H1 (cell line): ENCODE data around the gene ATP10D. TPM values are rescaled to one million over a fixed set of nuclear protein-coding genes. Genes with fewer than 3 reads are reported as not detected.

Experiments
- CTCF ChIA-PET: fragments of 300-600 bp; sonication (Branson Sonifier 250); formaldehyde crosslinking; loops from one replicate; lab custom pipeline; 2021; ENCODE audit not compliant: partially characterized antibody; lab: Charles Lee
- POLR2A ChIA-PET: fragments of 300-600 bp; sonication (Branson Sonifier 250); formaldehyde crosslinking; loops from one replicate; lab custom pipeline; 2021; ENCODE audit warnings: inconsistent platforms; ENCODE audit not compliant: partially characterized antibody; lab: Charles Lee
- DNase-seq, 2 experiments: peaks; one replicate each; pipeline versions ENCODE4 v3.0.0 to v3.0.0-alpha.2; 2010 to 2022; ENCODE audit warnings: low spot score in 2 of 2, low read depth in 1 of 2, mixed read lengths in 1 of 2
- FAIRE-seq: peaks from 2 replicates; lab custom pipeline; 2011; peaks lifted over from hg19 to GRCh38; lab: Jason Lieb, UNC
- H2AFZ ChIP-seq: 2 replicates; pipeline ENCODE4 v1.8.1; 2012; ENCODE audit warnings: low read length, inconsistent platforms
- H2AK5ac ChIP-seq: 2 replicates; pipeline ENCODE4 v1.6.1; 2013; ENCODE audit warnings: low read depth, low read length
- H2BK120ac ChIP-seq: replicated peaks from 2 replicates; pipeline ENCODE3; 2013; ENCODE audit warnings: low read depth, low read length, inconsistent platforms
- H2BK12ac ChIP-seq: 2 replicates; pipeline ENCODE4 v1.6.1; 2013; ENCODE audit warnings: low read depth, low read length
- H2BK15ac ChIP-seq: 2 replicates; pipeline ENCODE4 v1.6.1; 2013; ENCODE audit warnings: low read length
- H2BK20ac ChIP-seq: 2 replicates; pipeline ENCODE4 v1.6.1; 2013; ENCODE audit warnings: low read length
- H2BK5ac ChIP-seq: 2 replicates; pipeline ENCODE4 v1.6.1; 2013; ENCODE audit warnings: low read depth, low read length
- H3K14ac ChIP-seq: 2 replicates; pipeline ENCODE4 v1.6.1; 2013; ENCODE audit warnings: inconsistent platforms; ENCODE audit not compliant: insufficient read length
- H3K18ac ChIP-seq: 2 replicates; pipeline ENCODE4 v1.6.1; 2013; ENCODE audit warnings: low read length; ENCODE audit errors: extremely low read depth
- H3K23ac ChIP-seq: 2 replicates; pipeline ENCODE4 v1.6.1; 2013; ENCODE audit warnings: inconsistent platforms; ENCODE audit not compliant: insufficient read length
- H3K23me2 ChIP-seq: 2 replicates; pipeline ENCODE4 v1.6.1; 2013; ENCODE audit warnings: low read depth, low read length
- H3K27ac ChIP-seq: 2 replicates; pipeline ENCODE4 v1.6.1; 2011; ENCODE audit warnings: low read depth, low read length, inconsistent platforms
- H3K27me3 ChIP-seq, 4 experiments: replicated peaks in 1 of 4; 1 replicate in 1 of 4; 2 replicates in 3 of 4; pipeline versions ENCODE4 v1.6.1 to v1.8.1; 2011 to 2013; ENCODE audit warnings: low read length in 3 of 4, mild to moderate bottlenecking in 3 of 4, inconsistent platforms in 2 of 4, mixed read lengths in 2 of 4, moderate library complexity in 1 of 4; ENCODE audit not compliant: control insufficient read depth in 3 of 4, insufficient read depth in 3 of 4; ENCODE audit errors: extremely low read depth in 1 of 4
- H3K36me3 ChIP-seq, 4 experiments: 2 replicates each; pipeline versions ENCODE4 v1.6.1 to v1.8.1; 2011 to 2013; ENCODE audit warnings: mild to moderate bottlenecking in 4 of 4, low read length in 3 of 4, moderate library complexity in 2 of 4, control low read depth in 1 of 4, inconsistent platforms in 1 of 4; ENCODE audit not compliant: insufficient read depth in 4 of 4, control insufficient read depth in 2 of 4
- H3K4ac ChIP-seq: replicated peaks from 2 replicates; pipeline ENCODE3; 2013; ENCODE audit warnings: low read length, low read depth, mixed read lengths, inconsistent platforms; ENCODE audit not compliant: insufficient read length
- H3K4me1 ChIP-seq, 4 experiments: replicated peaks in 1 of 4; 1 replicate in 1 of 4; 2 replicates in 3 of 4; pipeline versions ENCODE4 v1.6.1 to v1.8.1; 2011 to 2013; ENCODE audit warnings: low read length in 3 of 4, inconsistent platforms in 2 of 4, mixed read lengths in 1 of 4; ENCODE audit not compliant: insufficient read depth in 4 of 4, control insufficient read depth in 3 of 4
- H3K4me2 ChIP-seq, 2 experiments: 2 replicates each; pipeline versions ENCODE4 v1.6.1 to v1.8.1; 2011 to 2013; ENCODE audit warnings: low read depth in 2 of 2, low read length in 2 of 2, control low read depth in 1 of 2, inconsistent platforms in 1 of 2, mild to moderate bottlenecking in 1 of 2; ENCODE audit not compliant: insufficient read depth in 1 of 2
- H3K4me3 ChIP-seq, 4 experiments: fragments of 200-600, 300-600 bp in 1 of 4; sonication (generic), shearing (Covaris generic), sonication (Bioruptor Twin) in 1 of 4; 2 replicates each; pipeline versions ENCODE4 v1.5.1 to v1.8.1; 2011 to 2016; ENCODE audit warnings: low read length in 4 of 4, low read depth in 3 of 4, control low read depth in 2 of 4, inconsistent platforms in 2 of 4, mild to moderate bottlenecking in 2 of 4, mixed read lengths in 1 of 4, moderate library complexity in 1 of 4; ENCODE audit not compliant: insufficient read depth in 2 of 4; ENCODE audit errors: extremely low read depth in 1 of 4
- H3K56ac ChIP-seq: replicated peaks from 2 replicates; pipeline ENCODE3; 2013; ENCODE audit warnings: low read depth, mild to moderate bottlenecking, mixed read lengths, low read length, inconsistent platforms; ENCODE audit not compliant: insufficient read length
- H3K79me1 ChIP-seq: 2 replicates; pipeline ENCODE4 v1.6.1; 2013; ENCODE audit warnings: low read depth, low read length, control low read depth
- H3K79me2 ChIP-seq, 2 experiments: 2 replicates each; pipeline versions ENCODE4 v1.6.1 to v1.8.1; 2012 to 2013; ENCODE audit warnings: low read length in 2 of 2, mild to moderate bottlenecking in 2 of 2, inconsistent platforms in 1 of 2; ENCODE audit not compliant: insufficient read depth in 2 of 2, control insufficient read depth in 1 of 2
- H3K9ac ChIP-seq, 4 experiments: replicated peaks in 1 of 4; 1 replicate in 1 of 4; 2 replicates in 3 of 4; pipeline versions ENCODE4 v1.6.1 to v1.8.1; 2011 to 2013; ENCODE audit warnings: low read depth in 3 of 4, low read length in 3 of 4, control low read depth in 2 of 4, mild to moderate bottlenecking in 2 of 4, moderate library complexity in 2 of 4, inconsistent platforms in 1 of 4; ENCODE audit errors: extremely low read depth in 1 of 4
- H3K9me3 ChIP-seq, 2 experiments: 2 replicates each; pipeline versions ENCODE4 v1.6.1 to v1.8.1; 2012 to 2013; ENCODE audit warnings: mild to moderate bottlenecking in 2 of 2, moderate library complexity in 2 of 2, control low read depth in 1 of 2, inconsistent platforms in 1 of 2, low read depth in 1 of 2, low read length in 1 of 2, mixed read lengths in 1 of 2; ENCODE audit not compliant: insufficient read depth in 2 of 2
- H4K20me1 ChIP-seq, 2 experiments: replicated peaks in 1 of 2; 2 replicates each; pipeline versions ENCODE3 to v1.8.1; 2011 to 2013; ENCODE audit warnings: inconsistent platforms in 2 of 2, low read length in 2 of 2, mild to moderate bottlenecking in 1 of 2; ENCODE audit not compliant: insufficient read depth in 2 of 2, control insufficient read depth in 1 of 2
- H4K5ac ChIP-seq: 2 replicates; pipeline ENCODE4 v1.6.1; 2013; ENCODE audit warnings: low read length, low read depth, mixed read lengths, inconsistent platforms; ENCODE audit not compliant: insufficient read length
- H4K8ac ChIP-seq: 2 replicates; pipeline ENCODE4 v1.8.0; 2013; ENCODE audit warnings: mild to moderate bottlenecking, moderate library complexity, low read length, inconsistent platforms; ENCODE audit not compliant: insufficient read depth; ENCODE audit errors: extremely low read depth
- H4K91ac ChIP-seq: replicated peaks from 2 replicates; pipeline ENCODE3; 2013; ENCODE audit warnings: low read length, mixed read lengths, inconsistent platforms; ENCODE audit not compliant: insufficient read length
- CHD1 ChIP-seq: IDR thresholded peaks from 2 replicates; pipeline ENCODE4 v1.6.1; 2012; ENCODE audit warnings: low read depth, low read length, improper control_type of control experiment
- EZH2 ChIP-seq: fragments of 200-600 bp; sonication (generic); IDR thresholded peaks from 2 replicates; pipeline ENCODE4 v1.7.1; 2012; ENCODE audit warnings: low read depth, mild to moderate bottlenecking, moderate library complexity, low read length, inconsistent platforms; ENCODE audit not compliant: severe bottlenecking
- JUN ChIP-seq: IDR thresholded peaks from 2 replicates; pipeline ENCODE4 v1.6.1; 2011; ENCODE audit warnings: low read depth, mild to moderate bottlenecking, improper control_type of control experiment, low read length
- KDM1A ChIP-seq: fragments of 200-600, 300-600 bp; sonication (generic); IDR thresholded peaks from 2 replicates; pipeline ENCODE4 v1.7.1; 2016; ENCODE audit warnings: mild to moderate bottlenecking, low read length, borderline replicate concordance
- KDM4A ChIP-seq: IDR thresholded peaks from one replicate; pipeline ENCODE4 v1.7.1; 2012; ENCODE audit warnings: low read depth, mild to moderate bottlenecking, moderate library complexity, low read length, inconsistent platforms; ENCODE audit not compliant: severe bottlenecking
- MAFK ChIP-seq: IDR thresholded peaks from 2 replicates; pipeline ENCODE4 v1.6.1; 2012; ENCODE audit warnings: low read depth, mild to moderate bottlenecking, improper control_type of control experiment, low read length
- PHF8 ChIP-seq: fragments of 200-600 bp; sonication (generic); conservative IDR thresholded peaks from 2 replicates; pipeline ENCODE4 v1.7.1; 2012; ENCODE audit warnings: low read depth, mild to moderate bottlenecking, inconsistent platforms, low read length, moderate library complexity
- RXRA ChIP-seq: IDR thresholded peaks from 2 replicates; pipeline ENCODE4 v1.6.1; 2011; ENCODE audit warnings: low read depth, mild to moderate bottlenecking, low read length, moderate library complexity; ENCODE audit not compliant: insufficient read depth
- SP2 ChIP-seq: IDR thresholded peaks from 2 replicates; pipeline ENCODE4 v1.6.1; 2012; ENCODE audit warnings: mild to moderate bottlenecking, low read length, inconsistent platforms
- SUZ12 ChIP-seq: fragments of 200-600 bp; sonication (generic); IDR thresholded peaks from 2 replicates; pipeline ENCODE4 v1.6.1; 2012; ENCODE audit warnings: mild to moderate bottlenecking, inconsistent platforms, low read length, moderate library complexity, mixed read lengths
- TAF7 ChIP-seq: optimal IDR thresholded peaks from 2 replicates; pipeline ENCODE3; 2011; ENCODE audit warnings: low read depth, mild to moderate bottlenecking, inconsistent platforms, low read length, moderate library complexity, borderline replicate concordance
- TBP ChIP-seq: IDR thresholded peaks from 2 replicates; pipeline ENCODE4 v1.6.1; 2011; ENCODE audit warnings: low read depth, low read length, improper control_type of control experiment
- TEAD4 ChIP-seq: IDR thresholded peaks from 2 replicates; pipeline ENCODE4 v1.6.1; 2012; ENCODE audit warnings: low read depth, low read length, inconsistent platforms, mixed read lengths
- polyA plus RNA-seq, 7 experiments: library from polyadenylated mRNA; depleted of rRNA in 3 of 7; stranded (reverse) in 5 of 7; unstranded in 2 of 7; fragments of >200 nt in 5 of 7; fragments of 200-250 nt in 2 of 7; gene quantifications; 1 replicate in 5 of 7; 2 replicates in 1 of 7; 4 replicates in 1 of 7; pipeline versions ENCODE4 v1.2.1 to v1.2.3, GENCODE V29; 2011 to 2013; ENCODE audit warnings: missing spikeins in 2 of 7, mixed read lengths in 2 of 7
- total RNA-seq: library from RNA; stranded (reverse); fragmentation: NEBNext Ultra II Directional; extraction: Animal tissue kit (Norgen Biotek cat#: 25700); gene quantifications from 2 replicates; pipeline ENCODE4 v1.2.1, GENCODE V29; 2021
- TF ChIP-seq, protein P1 (sequence below): IDR thresholded peaks from 2 replicates; pipeline ENCODE4 v1.6.1; 2012; ENCODE audit warnings: inconsistent platforms

The ATP10D gene
- total and polyA plus RNA-seq, 2 of the 8 experiments (the other 6 are each of a cell fraction or from before 2014, with no cell fraction given) = 2.9 to 5.9 TPM

- H3K27me3 ChIP-seq = no peaks in the 10 kb centered on the region
- no peak overlapping the region for H3K14ac ChIP-seq
- H3K27ac ChIP-seq = no peak overlapping the region; the same call in 1 of the 2 replicates
- POLR2A ChIA-PET = no interaction called here
- H4K91ac ChIP-seq = no peak overlapping the region
- H3K18ac ChIP-seq = no peak overlapping the region
- DNase-seq (no peak), FAIRE-seq (no peak)
- H2BK20ac ChIP-seq = no peak overlapping the region
- CTCF ChIA-PET = interaction anchor here (1.4 kb wide), 1 partner anchor 175 kb away, joined by 3 read pairs; no protein-coding TSS in a partner anchor
- H2BK12ac ChIP-seq = no peak overlapping the region
- H3K4me3 ChIP-seq = no peak overlapping the region
- no peak overlapping the region for H2BK15ac ChIP-seq
- no peak overlapping the region for H2AK5ac ChIP-seq
- H2AFZ ChIP-seq = no peak overlapping the region
- no peaks in the 10 kb centered on the region for H3K9me3 ChIP-seq
- no peak overlapping the region for H3K4me2 ChIP-seq
- H3K56ac ChIP-seq = no peak overlapping the region
- H2BK5ac ChIP-seq = no peak overlapping the region
- no peak overlapping the region for H4K5ac ChIP-seq
- H3K79me1 ChIP-seq = no peaks in the 10 kb centered on the region
- H3K9ac ChIP-seq = no peak overlapping the region
- no peaks in the 10 kb centered on the region for H3K79me2 ChIP-seq
- H4K20me1 ChIP-seq = no peaks in the 10 kb centered on the region
- no peak overlapping the region for H2BK120ac ChIP-seq
- no peaks in the 10 kb centered on the region for H3K23me2 ChIP-seq
- H3K4ac ChIP-seq = no peak overlapping the region
- peaks cover 0 to 2% (median 0%) of the 10 kb centered on the region in 4 experiments; a peak in 1 of 7 replicates for H3K4me1 ChIP-seq
- H3K23ac ChIP-seq = no peak overlapping the region
- H3K36me3 ChIP-seq = no peaks in the 10 kb centered on the region
- no peak overlapping the region for H4K8ac ChIP-seq
- TF ChIP-seq SP2 = no peak
- TF ChIP-seq, protein P1, sequence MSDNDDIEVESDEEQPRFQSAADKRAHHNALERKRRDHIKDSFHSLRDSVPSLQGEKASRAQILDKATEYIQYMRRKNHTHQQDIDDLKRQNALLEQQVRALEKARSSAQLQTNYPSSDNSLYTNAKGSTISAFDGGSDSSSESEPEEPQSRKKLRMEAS = no peak
- TF ChIP-seq KDM4A = no peak
- TF ChIP-seq CHD1 = no peak
- TF ChIP-seq TEAD4 = no peak
- TF ChIP-seq PHF8 = no peak
- no peak for TF ChIP-seq TAF7
- TF ChIP-seq MAFK = no peak
- TF ChIP-seq KDM1A = no peak
- TF ChIP-seq EZH2 = no peak
- no peak for TF ChIP-seq JUN
- no peak for TF ChIP-seq RXRA
- no peak for TF ChIP-seq TBP
- TF ChIP-seq SUZ12 = no peak
Observed at GRCh38 chr4:47566969-47567368, 81.9 kb downstream of the ATP10D start.
